Forelimb muscle (tissue), 1 donor: ENCODE results near the gene NUDT9. TPM values are rescaled to one million over a fixed set of nuclear protein-coding genes. Genes with fewer than 3 reads are reported as not detected.

Experiments used
- polyA plus RNA-seq: library from polyadenylated mRNA; unstranded; fragments of 120-200 nt; gene quantifications from one replicate; pipeline ENCODE4 v1.2.1, GENCODE V29; 2013; ENCODE audit not compliant: insufficient read length

The NUDT9 gene
- polyA plus RNA-seq, 1 donor, result 25.3 TPM

Other genes with a start within 250 kb of the NUDT9 start
- 10.0 TPM for gene KLHL8, start 202.0 kb upstream of the NUDT9 start, polyA plus RNA-seq
- gene HSD17B13, start 99.7 kb upstream of the NUDT9 start, polyA plus RNA-seq, result 0.18 TPM
- 18.7 TPM for gene HSD17B11, start 31.4 kb upstream of the NUDT9 start, polyA plus RNA-seq
- 224 TPM for gene SPARCL1, start 106.8 kb downstream of the NUDT9 start, polyA plus RNA-seq
- 0.04 TPM for gene DSPP, start 186.0 kb downstream of the NUDT9 start, polyA plus RNA-seq
- 0.05 TPM for gene DMP1, start 227.7 kb downstream of the NUDT9 start, polyA plus RNA-seq